Fibroblast of gingiva (primary cell): ENCODE data around the gene ART3.

ENCODE experiments used
- DNase-seq: peaks from one replicate; pipeline ENCODE4 v3.0.0-alpha.2; 2011; ENCODE audit warnings: low read depth

The ART3 gene

GRCh38 chr4:76148142-76148865 lies 73.8 kb downstream of the ART3 start, which contains the start of gene NUP54:
Gene NUP54 (minus strand): TSS chr4:76148397. CDS start chr4:76148374, 23 bp downstream.
- DNase-seq, result peak; percentile 93

- no peak for DNase-seq
These were observed 78.8 kb downstream of the ART3 start for GRCh38 chr4:76153356-76153755.

DNA sequence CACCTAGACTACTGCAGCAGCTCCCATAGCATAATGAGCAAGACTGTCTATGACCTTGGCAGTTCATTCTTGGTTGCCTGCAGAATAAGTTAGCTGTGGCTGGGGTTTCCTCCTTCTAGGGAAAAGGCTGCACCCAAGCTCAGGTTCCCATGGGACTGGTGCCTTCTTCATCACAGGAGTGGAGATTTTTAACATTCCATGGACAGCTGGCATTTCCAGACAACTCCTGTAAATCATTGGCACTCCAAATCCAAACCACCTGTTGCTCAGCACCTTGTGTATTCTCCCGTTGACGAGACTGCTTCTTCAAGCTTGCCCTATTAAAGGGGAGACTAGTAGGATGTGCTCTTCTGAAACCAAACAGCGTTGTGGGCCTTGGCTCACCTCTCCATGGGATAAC lies 81.5 kb downstream of the ART3 start:
- DNase-seq, result no peak

- DNase-seq, result no peak
These were observed 82.1 kb downstream of the ART3 start for GRCh38 chr4:76156635-76157034.

DNA sequence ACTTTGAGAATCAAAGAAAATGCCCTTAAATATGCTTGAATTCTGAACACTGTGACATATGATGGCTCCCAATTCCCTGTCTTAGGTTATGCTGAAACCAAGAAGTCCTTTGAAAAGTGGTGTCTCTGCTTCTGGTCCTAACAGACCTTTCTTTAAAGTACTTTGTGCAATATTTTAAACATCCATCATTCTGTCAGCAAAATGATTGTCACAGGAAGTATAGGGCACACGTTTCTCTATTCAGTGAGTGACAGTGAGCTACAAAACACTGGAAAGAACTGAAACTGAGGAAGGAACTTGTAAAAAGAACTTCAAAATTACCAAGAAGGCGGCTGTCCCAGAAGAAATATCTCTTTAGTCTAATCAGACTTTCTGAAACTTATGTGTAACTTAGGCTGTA lies 85.8 kb downstream of the ART3 start:
- DNase-seq, result no peak
